ENCODE data around the gene BNIP3.

DNA sequence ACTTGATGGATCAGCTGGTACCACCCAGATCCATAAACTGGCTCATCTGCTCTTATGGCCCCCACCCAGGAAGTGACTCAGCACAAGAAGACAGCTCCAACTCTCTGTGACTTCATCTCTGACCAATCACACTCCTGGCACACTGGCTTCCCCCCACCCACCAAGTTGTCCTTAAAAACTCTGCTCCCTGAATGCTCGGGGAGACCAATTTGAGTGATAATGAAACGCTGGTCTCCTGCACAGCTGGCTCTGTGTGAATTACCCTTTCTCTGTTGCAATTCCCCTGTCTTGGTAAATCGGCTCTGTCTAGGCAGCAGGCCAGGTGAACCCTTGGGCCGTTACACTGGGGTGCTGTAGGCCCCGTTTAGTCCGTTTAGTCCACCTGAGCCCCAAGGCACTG lies 23.4 kb upstream of the BNIP3 start:
- TF ChIP-seq CTCF (IDR thresholded peaks at IDR 0.05; ENCODE audit: low read depth, low read length, poor library complexity, severe bottlenecking) (no peak), EZH2phosphoT487 (IDR thresholded peaks at IDR 0.05; ENCODE audit: borderline replicate concordance, low read length) (no peak)

Data from DOHH2 (cell line).